Hindlimb muscle (tissue), 1 donor: ENCODE results near the gene PLAAT2. TPM values are rescaled to one million over a fixed set of nuclear protein-coding genes. Genes with fewer than 3 reads are reported as not detected.
A peak's percentile ranks its signal among the peaks of the same experiment; 100 is the strongest.
"Not testable (repeated sequence)": the region's sequence is repeated elsewhere in the genome, so short reads cannot be mapped to it uniquely, and the experiment has no call there.

Source experiments
- DNase-seq: peaks from one replicate; pipeline ENCODE4 v3.0.0-alpha.2; 2013
- polyA plus RNA-seq: library from polyadenylated mRNA; unstranded; fragments of 120-200 nt; gene quantifications from one replicate; pipeline ENCODE4 v1.2.1, GENCODE V29; 2013; ENCODE audit not compliant: insufficient read length

The PLAAT2 gene
- not detected for polyA plus RNA-seq

- no peak for DNase-seq
These were observed at the start of gene PLAAT2 for GRCh38 chr11:63563201-63564055. PLAAT2 (minus strand) TSS chr11:63563379; CDS start chr11:63563324, 55 bp downstream.

DNA sequence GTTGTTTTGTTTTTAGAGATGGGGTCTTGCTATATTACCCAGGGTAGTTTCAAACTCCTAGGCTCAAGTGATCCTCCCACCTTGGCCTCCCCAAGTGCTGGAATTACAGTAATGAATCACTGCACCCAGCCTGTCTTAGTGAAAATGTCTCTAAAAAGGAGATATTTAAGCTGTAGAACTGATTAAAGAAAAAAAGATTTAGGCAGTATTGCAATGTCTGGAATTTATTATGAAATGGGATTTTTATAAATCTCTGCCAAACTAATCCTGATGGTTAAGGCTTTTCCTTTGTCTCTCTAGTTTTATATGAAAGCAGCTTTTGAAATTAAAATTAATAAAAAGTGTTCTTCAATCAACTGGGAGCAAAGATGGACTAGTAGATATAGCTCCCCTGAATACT lies 49.0 kb upstream of the PLAAT2 start:
- DNase-seq = no peak

DNA sequence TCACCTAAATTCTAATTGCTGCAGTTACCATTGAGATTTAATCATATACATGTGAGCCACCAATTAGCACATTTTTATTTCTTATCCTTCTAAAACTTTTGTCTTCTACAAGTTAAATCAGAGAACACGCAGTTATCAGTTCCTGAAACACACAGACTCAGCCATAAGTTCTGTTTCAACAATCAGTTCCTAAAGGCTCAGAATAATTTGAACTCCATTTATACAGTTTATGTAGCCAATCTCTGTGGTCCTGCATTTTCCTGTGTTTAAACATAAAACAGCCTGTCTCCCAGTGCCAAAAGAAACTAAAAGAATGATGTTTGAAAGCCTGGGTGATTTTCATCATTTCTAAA lies 48.2 kb upstream of the PLAAT2 start:
- DNase-seq = no peak

DNA sequence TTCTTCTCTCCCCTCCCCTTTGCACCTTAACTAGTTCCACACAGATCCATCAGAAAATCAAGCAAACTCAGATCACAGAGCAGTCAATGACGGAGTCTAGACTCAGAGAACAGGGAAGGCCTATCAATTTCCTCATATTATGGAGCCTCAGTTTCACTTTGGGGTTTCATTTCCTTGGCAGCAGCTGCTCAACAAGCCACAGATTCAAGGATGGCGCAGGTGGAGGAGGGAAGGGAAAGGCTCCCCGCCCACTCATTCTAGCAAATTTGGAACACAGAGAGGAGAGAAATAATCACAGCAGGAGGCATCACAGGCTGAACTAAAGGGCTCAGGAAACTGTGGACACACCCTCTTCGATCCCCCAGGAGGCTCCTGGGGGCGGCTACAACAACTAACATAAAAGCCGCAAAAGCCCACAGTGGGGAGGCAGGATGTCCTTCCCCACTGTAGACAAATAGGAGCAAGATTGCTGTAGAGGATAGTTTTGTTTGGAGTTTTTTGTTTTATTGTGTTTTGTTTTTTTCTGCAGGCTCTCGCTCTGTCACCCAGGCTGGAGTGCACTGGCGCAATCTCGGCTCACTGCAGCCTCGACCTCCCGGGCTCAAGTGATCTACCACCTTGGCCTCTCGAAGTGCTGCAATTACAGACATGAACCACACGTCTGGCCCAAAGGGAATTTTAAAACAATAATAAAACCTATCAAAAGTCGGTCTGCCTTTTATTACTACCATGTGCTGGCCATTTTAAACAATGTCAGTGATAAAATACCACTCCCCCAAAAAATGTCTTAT lies 47.6 kb upstream of the PLAAT2 start:
- DNase-seq = no peak

DNA sequence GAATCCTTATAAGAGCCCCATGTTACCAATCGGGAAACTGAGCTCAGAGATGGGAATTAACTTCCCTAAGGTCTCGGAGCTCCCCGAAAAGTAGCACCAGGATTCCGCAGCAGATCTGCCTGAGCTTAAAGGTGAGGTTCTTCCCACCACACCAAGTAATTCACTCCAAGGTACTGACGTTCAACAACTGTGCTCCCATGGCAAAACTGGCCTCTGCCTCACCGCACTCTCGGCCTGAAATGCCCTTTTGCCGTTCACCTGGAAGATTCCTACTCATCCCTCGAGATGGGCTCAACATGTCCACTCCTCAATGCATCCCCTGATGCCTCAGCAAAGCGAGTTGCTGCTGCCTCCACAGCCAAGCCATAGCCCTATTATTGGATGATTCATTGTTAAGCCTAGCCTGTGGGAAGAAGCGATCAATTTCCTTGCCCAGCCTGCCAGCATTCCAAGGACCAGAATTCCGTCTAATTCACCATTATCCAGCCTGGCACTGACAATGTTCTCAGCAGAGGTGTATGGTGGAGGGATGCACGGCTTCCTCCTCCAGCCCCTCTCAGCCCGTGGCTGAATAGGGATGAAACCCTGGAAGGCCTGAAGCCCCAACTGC lies 46.9 kb upstream of the PLAAT2 start:
- no peak for DNase-seq

DNA sequence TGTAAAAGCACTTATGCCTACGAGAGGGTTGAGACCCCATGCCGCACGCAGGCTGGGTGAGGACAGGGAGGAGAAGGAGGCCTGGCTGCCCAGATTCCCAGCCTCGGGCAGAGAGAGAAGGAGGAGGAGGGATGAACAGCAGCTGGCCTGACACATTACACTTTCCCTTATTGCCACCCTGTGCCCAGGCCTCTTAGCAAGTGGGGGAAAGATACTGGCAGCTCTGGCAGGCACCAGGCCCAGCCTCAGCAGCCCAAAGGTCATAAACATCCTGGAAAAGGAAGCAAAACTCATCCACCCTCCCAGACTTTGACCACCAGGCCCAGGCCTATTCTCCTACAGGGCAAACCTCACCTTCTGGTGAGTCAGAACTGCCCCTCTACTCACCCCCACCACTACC lies 46.4 kb upstream of the PLAAT2 start:
- DNase-seq = no peak

- DNase-seq = no peak
These were observed 45.5 kb upstream of the PLAAT2 start for GRCh38 chr11:63608353-63609345.

DNA sequence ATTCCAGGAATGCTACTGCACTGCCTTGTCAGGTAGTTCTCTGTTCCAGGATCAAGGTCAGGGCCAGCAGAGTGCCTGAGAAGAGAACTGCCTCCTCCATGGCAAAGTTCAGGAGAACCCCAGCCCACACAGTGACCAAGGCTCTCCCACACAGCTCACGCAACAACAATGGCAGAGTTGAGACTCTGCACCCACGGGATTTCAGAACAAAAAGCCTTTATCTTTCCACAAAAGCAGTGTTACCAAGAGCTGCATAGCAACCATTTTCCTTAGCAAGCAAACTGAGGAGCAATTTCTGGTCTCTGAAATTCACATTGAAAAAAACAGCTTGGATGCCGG lies 40.0 kb upstream of the PLAAT2 start:
- no peak for DNase-seq

GRCh38 chr11:63602290-63603179 lies 39.4 kb upstream of the PLAAT2 start:
- DNase-seq = peak; percentile 23

DNA sequence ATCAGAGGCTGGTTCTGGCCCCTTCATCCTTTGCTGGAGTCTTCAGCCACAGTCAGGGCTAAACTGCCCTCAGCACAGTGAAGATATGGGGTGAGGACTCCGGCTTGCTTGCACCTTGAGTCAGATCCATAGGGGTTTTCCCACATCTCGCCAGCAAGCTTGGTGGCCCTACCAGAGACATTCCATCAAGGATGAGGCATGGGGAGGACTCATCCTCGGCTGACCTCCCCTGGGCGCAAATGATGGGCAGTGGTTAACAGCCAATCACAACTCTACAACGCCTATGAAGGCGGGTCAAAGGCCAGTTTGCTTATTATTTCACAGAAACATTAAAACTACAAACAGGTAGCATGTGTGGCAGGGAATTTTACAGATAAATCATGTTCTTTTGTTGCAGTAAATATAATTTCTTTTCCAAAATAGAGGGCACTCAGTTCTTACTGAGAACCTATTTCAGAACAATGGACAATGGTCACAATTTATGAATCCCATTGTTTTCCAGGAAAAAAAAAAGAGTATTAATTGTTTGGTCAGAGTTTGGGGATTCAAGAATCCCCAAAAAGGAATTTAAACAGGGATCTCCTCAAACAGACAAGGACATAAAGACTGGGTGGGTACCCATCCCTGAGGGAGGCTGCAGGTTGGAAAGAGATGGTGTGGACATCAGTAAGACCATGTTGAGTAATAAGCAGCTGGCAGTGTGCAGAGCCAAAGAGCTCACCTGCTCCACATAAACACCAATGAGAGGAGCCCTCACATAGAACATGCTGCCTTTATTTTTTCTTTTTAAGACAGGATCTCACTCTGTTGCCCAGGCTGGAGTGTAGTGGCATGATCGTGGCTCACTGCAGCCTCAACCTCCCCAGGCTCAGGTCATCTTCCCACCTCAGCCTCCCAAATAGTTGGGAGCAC lies 36.3 kb upstream of the PLAAT2 start:
- DNase-seq = no peak

DNA sequence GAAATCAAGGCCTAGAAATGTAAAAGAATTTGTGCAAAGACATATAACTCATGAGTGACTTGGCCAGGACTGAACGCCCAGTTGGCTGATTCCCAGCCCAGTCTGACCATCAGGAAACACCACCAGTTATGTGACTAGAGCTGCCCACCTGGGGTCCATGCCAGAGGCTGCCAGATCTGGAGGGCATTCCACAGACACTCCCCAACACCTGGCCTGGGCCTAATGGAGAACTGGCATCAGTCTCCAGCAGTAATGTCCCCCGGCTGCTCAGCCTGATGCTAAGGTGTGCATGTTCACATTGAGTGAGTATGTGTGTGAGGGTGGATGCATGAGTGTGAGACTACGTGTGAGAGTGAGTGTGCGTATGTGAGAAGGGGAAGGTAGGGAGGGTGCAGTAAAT lies 35.4 kb upstream of the PLAAT2 start:
- no peak for DNase-seq

DNA sequence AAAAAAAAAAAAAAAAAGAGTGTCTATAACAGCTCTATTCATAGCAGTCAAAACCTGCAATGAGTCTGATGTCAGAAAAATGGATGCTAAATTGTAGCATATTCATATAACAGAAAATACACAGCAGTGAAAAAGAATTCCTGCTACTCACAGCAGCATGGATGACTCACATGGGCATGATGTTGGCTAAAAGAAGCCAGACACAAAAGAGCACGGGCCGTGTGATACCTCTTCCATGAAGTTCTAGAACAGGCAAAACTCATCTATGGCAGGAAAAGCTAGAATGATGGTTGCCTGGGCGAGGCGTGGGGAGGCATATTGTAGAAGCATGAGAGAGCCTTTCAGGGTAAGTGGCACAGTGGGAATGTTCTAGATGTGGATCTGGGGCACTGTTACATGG lies 32.1 kb upstream of the PLAAT2 start:
- DNase-seq = no peak

DNA sequence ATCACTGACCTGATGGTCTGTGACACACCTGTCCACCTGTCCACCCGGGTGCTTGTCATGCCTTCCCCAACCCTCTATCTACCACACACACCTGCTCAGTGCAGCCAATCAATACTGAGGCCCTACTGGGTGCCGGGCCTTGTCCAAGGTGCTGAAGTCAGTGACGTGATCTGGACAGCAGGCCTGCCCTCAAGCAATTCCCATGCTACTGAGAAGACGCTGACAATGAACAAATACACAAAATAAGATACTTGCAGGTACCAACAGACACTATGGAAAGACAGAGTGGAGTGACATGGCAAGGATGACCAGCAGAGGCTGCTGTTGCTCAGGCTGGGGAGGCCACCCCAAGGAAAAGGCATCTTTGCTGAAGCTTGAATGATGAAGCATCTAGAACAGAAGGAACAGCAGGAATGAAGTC lies 29.8 kb upstream of the PLAAT2 start:
- DNase-seq = no peak

- DNase-seq = no peak
These were observed 27.0 kb upstream of the PLAAT2 start for GRCh38 chr11:63590024-63590788.

DNA sequence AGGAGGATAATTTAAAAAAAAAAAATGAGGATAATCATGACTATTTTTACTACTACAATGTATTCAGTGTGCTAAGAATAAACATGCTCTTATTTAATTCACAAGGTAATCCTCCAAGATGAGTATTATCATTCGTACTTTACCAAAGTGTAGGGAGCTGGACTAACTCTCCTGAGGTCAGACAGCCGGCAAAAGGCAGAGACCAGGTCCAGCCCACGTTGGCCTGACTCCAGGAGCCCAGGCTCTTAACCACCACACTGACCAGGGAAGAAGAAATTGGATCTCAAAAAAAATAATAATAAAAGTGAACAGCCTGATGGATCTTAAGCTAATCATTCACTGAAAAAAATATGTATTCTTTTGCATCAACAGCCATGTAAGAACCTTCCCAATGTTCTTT lies 25.8 kb upstream of the PLAAT2 start:
- no peak for DNase-seq

GRCh38 chr11:63586451-63587166 lies 23.4 kb upstream of the PLAAT2 start:
- DNase-seq = no peak

- DNase-seq = no peak
These were observed 20.1 kb upstream of the PLAAT2 start for GRCh38 chr11:63583357-63583677.

- not testable (repeated sequence) for DNase-seq
These were observed 18.0 kb upstream of the PLAAT2 start for GRCh38 chr11:63581224-63581623.

DNA sequence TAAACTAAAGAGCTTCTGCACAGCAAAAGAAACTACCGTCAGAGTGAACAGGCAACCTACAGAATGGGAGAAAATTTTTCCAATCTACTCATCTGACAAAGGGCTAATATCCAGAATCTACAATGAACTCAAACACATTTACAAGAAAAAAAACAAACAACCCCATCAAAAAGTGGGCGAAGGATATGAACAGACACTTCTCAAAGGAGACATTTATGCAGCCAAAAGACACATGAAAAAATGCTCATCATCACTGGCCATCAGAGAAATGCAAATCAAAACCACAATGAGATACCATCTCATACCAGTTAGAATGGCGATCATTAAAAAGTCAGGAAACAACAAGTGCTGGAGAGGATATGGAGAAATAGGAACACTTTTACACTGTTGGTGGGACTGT lies 15.7 kb upstream of the PLAAT2 start:
- DNase-seq = not testable (repeated sequence)
